HG03045 (cell line): Measurements from ENCODE around the gene MRPS7.

Source experiments
- ATAC-seq: cut with Tn5 transposase; IDR thresholded peaks from one replicate; pipeline ENCODE4 v1.9.1; 2021; ENCODE audit warnings: mild to moderate bottlenecking, moderate library complexity; ENCODE audit not compliant: unreplicated experiment

MRPS7 gene

GRCh38 chr17:75261336-75262111, at the start of gene MRPS7, which contains the start of gene GGA3:
MRPS7 (plus strand) TSS chr17:75261879; CDS start chr17:75261901, 22 bp downstream.
GGA3 (minus strand) TSS chr17:75261606; CDS start chr17:75261587, 19 bp downstream.
- peak; percentile 84 for ATAC-seq

GRCh38 chr17:75218131-75218530, 43.5 kb upstream of the MRPS7 start:
- no peak for ATAC-seq

GRCh38 chr17:75219815-75220214, 41.9 kb upstream of the MRPS7 start:
- ATAC-seq: no peak

- ATAC-seq: no peak
These were observed 36.7 kb upstream of the MRPS7 start for GRCh38 chr17:75225016-75225415.

- no peak for ATAC-seq
These were observed 34.0 kb upstream of the MRPS7 start for GRCh38 chr17:75227729-75228128.

GRCh38 chr17:75228305-75228704, 33.4 kb upstream of the MRPS7 start:
- no peak for ATAC-seq

GRCh38 chr17:75228847-75229246, 32.8 kb upstream of the MRPS7 start:
- no peak for ATAC-seq

GRCh38 chr17:75231071-75231470, 30.6 kb upstream of the MRPS7 start:
- ATAC-seq: no peak

- no peak for ATAC-seq
These were observed 29.8 kb upstream of the MRPS7 start for GRCh38 chr17:75231741-75232464.

- ATAC-seq: no peak
These were observed 28.9 kb upstream of the MRPS7 start for GRCh38 chr17:75232786-75233185.

GRCh38 chr17:75237100-75238014, 24.3 kb upstream of the MRPS7 start:
- ATAC-seq: no peak

- no peak for ATAC-seq
These were observed 23.6 kb upstream of the MRPS7 start for GRCh38 chr17:75238020-75238580.

GRCh38 chr17:75238684-75239191, 22.9 kb upstream of the MRPS7 start:
- ATAC-seq: peak; percentile 48

GRCh38 chr17:75239214-75239613, 22.5 kb upstream of the MRPS7 start:
- no peak for ATAC-seq

- ATAC-seq: no peak
These were observed 21.8 kb upstream of the MRPS7 start for GRCh38 chr17:75239778-75240393.

GRCh38 chr17:75240394-75241142, 21.1 kb upstream of the MRPS7 start:
- ATAC-seq: no peak

- no peak for ATAC-seq
These were observed 20.6 kb upstream of the MRPS7 start for GRCh38 chr17:75241143-75241430.

GRCh38 chr17:75241502-75241901, 20.2 kb upstream of the MRPS7 start:
- ATAC-seq: no peak

- no peak for ATAC-seq
These were observed 19.7 kb upstream of the MRPS7 start for GRCh38 chr17:75241996-75242460.
